ENCODE measurements around the gene ATL3.

- TF ChIP-seq CTCF (conservative IDR thresholded peaks at IDR 0.05 in 1 of 2, IDR thresholded peaks at IDR 0.05 in 1 of 2; ENCODE audit: low read depth in 1 of 2, low read length in 2 of 2): no peak
- no peak for TF ChIP-seq EZH2 (IDR thresholded peaks at IDR 0.05; ENCODE audit: low read length, missing control alignments)
Measured at GRCh38 chr11:63673579-63673978, 2.4 kb upstream of the ATL3 start.
